ENCODE measurements around the gene CECR2. TPM values are rescaled to one million over a fixed set of nuclear protein-coding genes. Genes with fewer than 3 reads are reported as not detected.
A peak's percentile ranks its signal among the peaks of the same experiment; 100 is the strongest.

Gene CECR2
- total and polyA plus RNA-seq, 7 experiments from 2014 or later = 0.08 to 0.37 (median 0.15) TPM; not detected in 4

GRCh38 chr22:17596226-17596625, 227.0 kb downstream of the CECR2 start:
- Histone ChIP-seq H3K4me1 (ENCODE audit: control insufficient read depth in 2 of 2, insufficient read depth in 2 of 2, low read length in 2 of 2) (no peaks in the 10 kb centered on the region), H3K9me3 (ENCODE audit: control insufficient read depth in 2 of 3, low read length in 3 of 3) (no peaks in the 10 kb centered on the region), H3K4me3 (ENCODE audit: low read length) (no peak overlapping the region), H3K27me3 (ENCODE audit: control insufficient read depth in 2 of 2, insufficient read depth in 2 of 2, low read length in 2 of 2) (no peaks in the 10 kb centered on the region), H3K36me3 (ENCODE audit: control insufficient read depth in 2 of 3, insufficient read depth in 3 of 3, low read length in 3 of 3) (peaks cover 20 to 97% (median 36%) of the 10 kb centered on the region in 3 experiments), H3K27ac (ENCODE audit: low read depth, low read length) (no peak overlapping the region)
- H3K9me3 Mint-ChIP-seq = peaks cover 0 to under 1% (median 0%) of the 10 kb centered on the region in 11 donors
- ATAC-seq (no peak), DNase-seq (no peak)
- H3K27ac Mint-ChIP-seq = peak overlapping the region in 3 of 9 donors; percentile 39 to 62 (median 51)
- peaks cover 0 to 10% (median 0%) of the 10 kb centered on the region in 7 donors for H3K4me1 Mint-ChIP-seq
- no peak overlapping the region for H3K4me3 Mint-ChIP-seq
- peaks cover 26 to 68% (median 42%) of the 10 kb centered on the region in 5 donors for H3K36me3 Mint-ChIP-seq
- CTCF ChIA-PET = interaction anchor here (1.3 kb wide), 1 partner anchor 424 kb away, joined by 4 read pairs; no protein-coding TSS in a partner anchor
- POLR2A ChIA-PET = no interaction called here
- no peaks in the 10 kb centered on the region for H3K27me3 Mint-ChIP-seq
- intact Hi-C loops (cut with micrococcal nuclease) = no loop called here

DNA sequence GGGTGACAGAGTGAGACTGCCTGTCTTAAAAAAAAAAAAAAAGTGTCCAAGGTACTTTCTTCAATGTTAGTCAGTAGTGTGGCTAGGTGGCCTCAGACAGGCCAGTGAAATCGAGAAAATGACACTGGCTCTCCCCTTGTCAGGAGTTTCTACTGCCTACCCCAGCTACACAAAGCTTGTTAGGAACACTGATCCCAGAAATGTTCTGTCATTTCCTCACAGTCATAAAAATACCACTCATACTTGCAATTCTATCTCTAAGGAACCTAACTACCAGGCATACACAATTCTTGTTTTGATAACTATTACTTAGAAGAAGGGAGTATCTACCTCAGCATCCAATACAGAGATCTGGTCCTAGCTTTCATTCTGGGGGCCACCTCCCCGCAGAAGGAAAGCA, 228.0 kb downstream of the CECR2 start:
- intact Hi-C loops (cut with micrococcal nuclease) = no loop called here
- ATAC-seq (no peak), DNase-seq (no peak)
- H3K4me1 Mint-ChIP-seq = peaks cover 0 to 10% (median 0%) of the 10 kb centered on the region in 7 donors
- H3K27me3 Mint-ChIP-seq = no peaks in the 10 kb centered on the region
- no peaks in the 10 kb centered on the region for H3K4me1 ChIP-seq (ENCODE audit: control insufficient read depth in 2 of 2, insufficient read depth in 2 of 2, low read length in 2 of 2)
- POLR2A ChIA-PET = no interaction called here
- H3K9me3 ChIP-seq (ENCODE audit: control insufficient read depth in 2 of 3, low read length in 3 of 3) = no peaks in the 10 kb centered on the region
- no peak overlapping the region for H3K4me3 Mint-ChIP-seq
- peaks cover 18 to 93% (median 36%) of the 10 kb centered on the region in 3 experiments for H3K36me3 ChIP-seq (ENCODE audit: control insufficient read depth in 2 of 3, insufficient read depth in 3 of 3, low read length in 3 of 3)
- H3K27ac ChIP-seq (ENCODE audit: low read depth, low read length) = no peak overlapping the region
- CTCF ChIA-PET = no interaction called here
- no peak overlapping the region for H3K27ac Mint-ChIP-seq
- peaks cover 0 to 2% (median 0%) of the 10 kb centered on the region in 11 donors for H3K9me3 Mint-ChIP-seq
- H3K36me3 Mint-ChIP-seq = peaks cover 26 to 60% (median 36%) of the 10 kb centered on the region in 5 donors
- no peak overlapping the region for H3K4me3 ChIP-seq (ENCODE audit: low read length)
- H3K27me3 ChIP-seq (ENCODE audit: control insufficient read depth in 2 of 2, insufficient read depth in 2 of 2, low read length in 2 of 2) = no peaks in the 10 kb centered on the region

DNA sequence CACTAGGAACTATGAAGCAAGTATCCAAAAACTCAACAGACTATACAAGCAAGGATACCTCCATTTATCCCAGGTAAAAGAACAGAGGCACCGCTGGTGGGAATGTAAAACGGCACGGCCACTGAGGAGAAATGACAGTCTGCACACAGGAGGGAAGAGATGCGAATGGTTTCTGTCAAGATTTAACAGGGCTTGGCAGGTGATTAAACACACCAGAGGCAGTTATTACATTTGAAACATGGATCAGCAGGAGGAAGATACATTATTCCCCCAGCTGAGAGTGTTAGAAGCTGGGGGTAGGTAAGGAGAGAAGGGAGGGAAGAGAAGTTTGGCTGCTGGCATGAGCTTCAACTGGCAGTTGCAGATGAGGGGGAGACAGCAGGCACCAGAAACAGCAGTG, 229.1 kb downstream of the CECR2 start:
- peaks cover 14 to 82% (median 36%) of the 10 kb centered on the region in 3 experiments for H3K36me3 ChIP-seq (ENCODE audit: control insufficient read depth in 2 of 3, insufficient read depth in 3 of 3, low read length in 3 of 3)
- H3K27me3 ChIP-seq (ENCODE audit: control insufficient read depth in 2 of 2, insufficient read depth in 2 of 2, low read length in 2 of 2) = no peaks in the 10 kb centered on the region
- Mint-ChIP-seq H3K4me3 (no peak overlapping the region), H3K36me3 (peaks cover 24 to 53% (median 32%) of the 10 kb centered on the region in 5 donors), H3K4me1 (peaks cover 0 to 10% (median 0%) of the 10 kb centered on the region in 7 donors), H3K27ac (peak overlapping the region in 3 of 9 donors; percentile 14 to 62 (median 25)), H3K9me3 (peaks cover 0 to 2% (median 0%) of the 10 kb centered on the region in 11 donors), H3K27me3 (no peaks in the 10 kb centered on the region)
- no peak overlapping the region for H3K27ac ChIP-seq (ENCODE audit: low read depth, low read length)
- no peaks in the 10 kb centered on the region for H3K4me1 ChIP-seq (ENCODE audit: control insufficient read depth in 2 of 2, insufficient read depth in 2 of 2, low read length in 2 of 2)
- H3K9me3 ChIP-seq (ENCODE audit: control insufficient read depth in 2 of 3, low read length in 3 of 3) = no peaks in the 10 kb centered on the region
- intact Hi-C loops (cut with micrococcal nuclease) = no loop called here
- CTCF ChIA-PET = no interaction called here
- POLR2A ChIA-PET = no interaction called here
- no peak for DNase-seq
- no peak for ATAC-seq
- H3K4me3 ChIP-seq (ENCODE audit: low read length) = no peak overlapping the region

DNA sequence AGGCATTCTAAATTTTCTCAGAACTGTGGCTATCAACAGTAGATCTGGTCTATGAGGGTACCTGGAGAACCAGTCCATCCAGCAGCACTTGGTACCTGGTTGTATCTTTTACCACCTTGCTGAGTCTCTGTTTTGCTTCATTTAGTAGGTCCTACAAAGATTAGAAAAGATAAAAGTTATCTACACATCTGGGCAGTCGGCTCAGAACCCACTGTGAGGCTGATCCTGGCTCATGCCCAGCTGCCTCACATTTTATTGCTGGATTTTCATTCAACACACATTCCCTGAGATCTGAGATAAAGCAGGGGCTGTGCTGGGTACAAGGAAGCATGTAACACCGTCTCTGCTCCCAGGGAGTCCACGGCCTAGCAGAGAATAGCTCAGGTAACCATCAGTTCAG, 231.8 kb downstream of the CECR2 start:
- H3K36me3 ChIP-seq (ENCODE audit: control insufficient read depth in 2 of 3, insufficient read depth in 3 of 3, low read length in 3 of 3) = peaks cover 13 to 67% (median 23%) of the 10 kb centered on the region in 3 experiments
- H3K27ac ChIP-seq (ENCODE audit: low read depth, low read length) = no peak overlapping the region
- H3K27me3 Mint-ChIP-seq = no peaks in the 10 kb centered on the region
- ATAC-seq (no peak), DNase-seq (no peak)
- no peaks in the 10 kb centered on the region for H3K27me3 ChIP-seq (ENCODE audit: control insufficient read depth in 2 of 2, insufficient read depth in 2 of 2, low read length in 2 of 2)
- peaks cover 0 to 2% (median 0%) of the 10 kb centered on the region in 11 donors for H3K9me3 Mint-ChIP-seq
- H3K27ac Mint-ChIP-seq = peak overlapping the region in 6 of 9 donors; percentile 10 to 89 (median 45)
- H3K36me3 Mint-ChIP-seq = peaks cover 19 to 38% (median 29%) of the 10 kb centered on the region in 5 donors
- CTCF ChIA-PET = no interaction called here
- no peaks in the 10 kb centered on the region for H3K4me1 ChIP-seq (ENCODE audit: control insufficient read depth in 2 of 2, insufficient read depth in 2 of 2, low read length in 2 of 2)
- peaks cover 0 to 13% (median 6%) of the 10 kb centered on the region in 7 donors for H3K4me1 Mint-ChIP-seq
- POLR2A ChIA-PET = no interaction called here
- no peak overlapping the region for H3K4me3 ChIP-seq (ENCODE audit: low read length)
- H3K4me3 Mint-ChIP-seq = no peak overlapping the region
- intact Hi-C loops (cut with micrococcal nuclease) = no loop called here
- no peaks in the 10 kb centered on the region for H3K9me3 ChIP-seq (ENCODE audit: control insufficient read depth in 2 of 3, low read length in 3 of 3)

DNA sequence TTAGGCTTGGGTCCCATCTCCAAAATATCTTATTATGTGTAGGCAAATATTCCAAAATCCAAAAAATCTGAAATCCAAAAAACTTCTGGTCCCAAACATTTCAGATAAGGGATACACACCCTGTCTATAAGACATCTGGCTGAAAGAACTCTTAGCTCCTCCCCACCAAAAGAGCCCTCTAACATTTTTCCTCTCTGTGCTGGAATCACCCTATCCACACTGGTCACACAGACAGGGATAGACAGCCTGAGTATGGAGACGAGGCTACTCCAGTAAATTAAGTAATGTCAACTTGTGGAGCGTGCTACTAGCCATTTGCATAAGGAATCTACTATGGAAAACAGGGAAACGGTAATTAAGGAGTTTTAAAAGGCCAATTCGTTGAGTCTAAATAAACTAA, 234.4 kb downstream of the CECR2 start:
- Mint-ChIP-seq H3K36me3 (peaks cover 5 to 13% (median 10%) of the 10 kb centered on the region in 5 donors), H3K9me3 (peaks cover 0 to 2% (median 0%) of the 10 kb centered on the region in 11 donors), H3K4me1 (peaks cover 0 to 16% (median 8%) of the 10 kb centered on the region in 7 donors), H3K4me3 (no peak overlapping the region), H3K27me3 (no peaks in the 10 kb centered on the region), H3K27ac (peak overlapping the region in 3 of 9 donors; percentile 3 to 63 (median 25))
- no peak for DNase-seq
- H3K9me3 ChIP-seq (ENCODE audit: control insufficient read depth in 2 of 3, low read length in 3 of 3) = no peaks in the 10 kb centered on the region
- intact Hi-C loops (cut with micrococcal nuclease) = no loop called here
- H3K4me1 ChIP-seq (ENCODE audit: control insufficient read depth in 2 of 2, insufficient read depth in 2 of 2, low read length in 2 of 2) = no peaks in the 10 kb centered on the region
- H3K36me3 ChIP-seq (ENCODE audit: control insufficient read depth in 2 of 3, insufficient read depth in 3 of 3, low read length in 3 of 3) = peaks cover 7 to 63% (median 15%) of the 10 kb centered on the region in 3 experiments
- H3K4me3 ChIP-seq (ENCODE audit: low read length) = no peak overlapping the region
- POLR2A ChIA-PET = no interaction called here
- no peak for ATAC-seq
- H3K27me3 ChIP-seq (ENCODE audit: control insufficient read depth in 2 of 2, insufficient read depth in 2 of 2, low read length in 2 of 2) = no peaks in the 10 kb centered on the region
- no peak overlapping the region for H3K27ac ChIP-seq (ENCODE audit: low read depth, low read length)
- CTCF ChIA-PET = no interaction called here

- Mint-ChIP-seq H3K27ac (peak overlapping the region in 1 of 9 donors; percentile 18), H3K4me1 (peaks cover 0 to 19% (median 10%) of the 10 kb centered on the region in 7 donors), H3K27me3 (no peaks in the 10 kb centered on the region), H3K36me3 (peaks cover 0 to 9% (median 4%) of the 10 kb centered on the region in 5 donors), H3K4me3 (no peak overlapping the region), H3K9me3 (no peaks in the 10 kb centered on the region)
- H3K36me3 ChIP-seq (ENCODE audit: control insufficient read depth in 2 of 3, insufficient read depth in 3 of 3, low read length in 3 of 3) = peaks cover 18 to 51% (median 21%) of the 10 kb centered on the region in 3 experiments
- no peaks in the 10 kb centered on the region for H3K27me3 ChIP-seq (ENCODE audit: control insufficient read depth in 2 of 2, insufficient read depth in 2 of 2, low read length in 2 of 2)
- H3K9me3 ChIP-seq (ENCODE audit: control insufficient read depth in 2 of 3, low read length in 3 of 3) = no peaks in the 10 kb centered on the region
- H3K4me3 ChIP-seq (ENCODE audit: low read length) = no peak overlapping the region
- H3K27ac ChIP-seq (ENCODE audit: low read depth, low read length) = no peak overlapping the region
- ATAC-seq = no peak
- H3K4me1 ChIP-seq (ENCODE audit: control insufficient read depth in 2 of 2, insufficient read depth in 2 of 2, low read length in 2 of 2) = no peaks in the 10 kb centered on the region
- DNase-seq = no peak
- ChIA-PET POLR2A (no interaction called here), CTCF (no interaction called here)
- intact Hi-C loops (cut with micrococcal nuclease) = no loop called here
Measured at GRCh38 chr22:17606496-17606895, 237.2 kb downstream of the CECR2 start.

Measured in naive thymus-derived CD4-positive, alpha-beta T cell (primary cell).